Occipital lobe (tissue), 2 donors: ENCODE results near the gene DYRK2. TPM values are rescaled to one million over a fixed set of nuclear protein-coding genes. Genes with fewer than 3 reads are reported as not detected.
A peak's percentile ranks its signal among the peaks of the same experiment; 100 is the strongest.

ENCODE experiments used
- DNase-seq: peaks from one replicate; lab custom pipeline; 2025; lab: John Stamatoyannopoulos, UW
- total RNA-seq: library from RNA; depleted of rRNA; stranded (reverse); fragments of >200 nt; gene quantifications from one replicate; pipeline ENCODE4 v1.2.3, GENCODE V29; 2014

DYRK2 gene
- total RNA-seq, 1 donor from 2014 or later: 140 TPM

GRCh38 chr12:67645601-67646000 lies 2.9 kb upstream of the DYRK2 start:
- no peak for DNase-seq

- DNase-seq: no peak
Measured at GRCh38 chr12:67646775-67647174, 1.8 kb upstream of the DYRK2 start.

- DNase-seq: no peak
Measured at GRCh38 chr12:67647181-67647798, 1.3 kb upstream of the DYRK2 start.

GRCh38 chr12:67647799-67648520 lies 585 bp upstream of the DYRK2 start:
- DNase-seq: peak; percentile 40

GRCh38 chr12:67649261-67649569 lies 670 bp downstream of the DYRK2 start:
- no peak for DNase-seq

- no peak for DNase-seq
Measured at GRCh38 chr12:67649570-67650387, 1.2 kb downstream of the DYRK2 start.

GRCh38 chr12:67650388-67651131 lies 2.0 kb downstream of the DYRK2 start:
- no peak for DNase-seq

GRCh38 chr12:67651132-67651695 lies 2.7 kb downstream of the DYRK2 start:
- no peak for DNase-seq

GRCh38 chr12:67655829-67656228 lies 7.3 kb downstream of the DYRK2 start:
- no peak for DNase-seq

- no peak for DNase-seq
Measured at GRCh38 chr12:67656251-67656650, 7.7 kb downstream of the DYRK2 start.

- no peak for DNase-seq
Measured at GRCh38 chr12:67658486-67658885, 9.9 kb downstream of the DYRK2 start.

- no peak for DNase-seq
Measured at GRCh38 chr12:67659292-67659691, 10.7 kb downstream of the DYRK2 start.

- DNase-seq: no peak
Measured at GRCh38 chr12:67661311-67662021, 12.9 kb downstream of the DYRK2 start.

GRCh38 chr12:67662910-67663538 lies 14.5 kb downstream of the DYRK2 start:
- no peak for DNase-seq

- DNase-seq: no peak
Measured at GRCh38 chr12:67664171-67664570, 15.6 kb downstream of the DYRK2 start.

- no peak for DNase-seq
Measured at GRCh38 chr12:67665679-67666078, 17.1 kb downstream of the DYRK2 start.

- DNase-seq: no peak
Measured at GRCh38 chr12:67666605-67667004, 18.1 kb downstream of the DYRK2 start.

GRCh38 chr12:67667276-67668073 lies 18.9 kb downstream of the DYRK2 start:
- no peak for DNase-seq

- DNase-seq: no peak
Measured at GRCh38 chr12:67669217-67669933, 20.8 kb downstream of the DYRK2 start.
